KG1 (cell line): ENCODE data around the gene SPINK2.

Source experiments
- DNase-seq: peaks from one replicate; lab custom pipeline; 2025; lab: John Stamatoyannopoulos, UW

The SPINK2 gene, protein sequence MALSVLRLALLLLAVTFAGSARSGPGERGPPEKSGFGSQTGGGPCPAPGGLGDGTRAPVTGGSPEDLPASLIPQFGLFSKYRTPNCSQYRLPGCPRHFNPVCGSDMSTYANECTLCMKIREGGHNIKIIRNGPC

DNA sequence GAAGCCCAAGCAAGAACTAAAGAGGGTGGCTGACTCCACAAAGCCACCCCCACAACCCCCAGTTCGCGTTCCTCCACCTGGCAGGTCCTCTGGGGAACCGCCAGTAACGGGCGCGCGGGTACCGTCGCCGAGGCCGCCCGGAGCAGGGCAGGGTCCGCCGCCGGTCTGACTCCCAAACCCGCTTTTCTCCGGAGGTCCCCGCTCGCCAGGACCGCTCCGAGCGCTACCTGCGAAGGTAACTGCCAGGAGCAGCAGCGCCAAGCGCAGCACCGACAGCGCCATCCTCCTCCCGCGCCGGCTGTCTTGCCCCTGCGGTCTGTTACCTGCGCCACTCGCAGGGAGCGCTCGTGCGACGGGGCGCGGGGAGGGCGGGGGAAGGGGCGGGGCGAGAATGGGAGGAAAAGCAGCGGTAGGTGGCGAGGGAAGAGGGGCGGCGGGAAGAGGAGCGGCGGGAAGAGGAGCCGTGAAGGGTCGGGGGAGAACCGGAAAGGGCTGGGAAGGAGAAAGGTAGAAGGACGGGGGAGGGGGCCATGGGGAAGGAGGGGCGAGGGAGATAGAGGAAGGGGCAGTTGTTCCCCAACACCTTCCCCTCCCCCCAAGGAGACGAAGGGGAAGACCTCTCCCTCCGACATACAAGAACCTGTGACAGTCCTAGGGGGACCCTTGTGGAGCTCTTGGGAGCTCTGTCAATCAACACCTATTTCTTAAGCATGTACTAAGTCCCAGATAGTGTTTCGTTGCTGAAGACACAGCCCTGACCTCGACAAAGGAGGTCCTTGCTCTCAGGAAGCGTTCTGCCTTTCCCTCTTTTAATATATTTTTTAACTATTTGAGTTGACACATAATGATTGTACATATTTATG, at the start of gene SPINK2:
TSS of gene SPINK2 (minus strand) at position 321 of the 863 bp plus-strand sequence. CDS start at position 282, 39 bp downstream.
- peak; percentile 17 for DNase-seq

DNA sequence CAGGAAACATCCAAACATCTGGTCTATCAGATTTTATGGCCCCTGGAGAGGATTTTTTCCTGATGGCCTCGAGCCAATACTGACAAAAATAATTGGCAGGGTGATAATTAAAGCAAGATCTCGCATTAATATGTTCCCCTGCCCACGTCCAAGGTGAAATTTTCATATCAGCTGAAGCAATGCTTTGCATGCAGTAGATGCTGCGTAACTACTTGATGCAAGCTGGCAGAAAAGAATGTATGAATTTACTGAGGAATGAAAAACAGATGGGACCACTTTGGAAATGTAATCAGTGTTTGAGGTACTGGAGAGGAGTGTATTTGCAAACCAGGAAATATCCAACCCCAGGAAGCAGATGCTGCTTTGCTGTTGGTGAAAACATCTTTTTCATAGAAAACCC, 49.4 kb upstream of the SPINK2 start:
- DNase-seq = no peak

DNA sequence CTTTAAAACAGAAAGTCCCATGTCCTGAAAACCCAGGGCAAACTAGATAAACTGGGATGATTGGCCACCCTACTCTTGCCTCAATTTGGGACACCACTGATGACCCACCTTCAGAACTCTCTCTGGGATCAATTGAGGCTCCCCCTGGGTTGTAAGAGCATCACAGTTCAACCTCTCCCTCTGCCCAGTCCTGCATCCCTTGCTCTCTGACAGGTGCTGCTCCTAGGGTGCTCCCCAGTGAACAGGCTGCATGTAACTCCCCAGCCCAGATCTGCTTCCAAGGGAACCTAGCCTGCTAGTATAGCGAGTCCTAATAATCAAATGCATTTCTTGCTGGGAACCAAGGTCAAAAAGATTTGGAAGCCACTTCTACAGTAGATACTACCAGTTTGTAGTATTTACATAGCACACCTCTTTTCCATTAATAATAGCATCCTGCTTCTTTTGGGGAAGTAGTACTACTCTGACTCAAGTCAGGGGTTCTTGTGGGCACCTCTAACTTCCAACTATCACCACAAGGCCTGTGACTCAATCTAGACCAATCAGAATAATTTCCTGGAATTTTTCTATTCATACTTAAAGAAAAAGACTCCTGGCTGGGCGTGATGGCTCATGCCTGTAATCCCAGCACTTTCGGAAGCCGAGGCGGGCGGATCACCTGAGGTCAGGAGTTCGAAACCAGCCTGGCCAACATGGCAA, 42.1 kb upstream of the SPINK2 start:
- DNase-seq = no peak

DNA sequence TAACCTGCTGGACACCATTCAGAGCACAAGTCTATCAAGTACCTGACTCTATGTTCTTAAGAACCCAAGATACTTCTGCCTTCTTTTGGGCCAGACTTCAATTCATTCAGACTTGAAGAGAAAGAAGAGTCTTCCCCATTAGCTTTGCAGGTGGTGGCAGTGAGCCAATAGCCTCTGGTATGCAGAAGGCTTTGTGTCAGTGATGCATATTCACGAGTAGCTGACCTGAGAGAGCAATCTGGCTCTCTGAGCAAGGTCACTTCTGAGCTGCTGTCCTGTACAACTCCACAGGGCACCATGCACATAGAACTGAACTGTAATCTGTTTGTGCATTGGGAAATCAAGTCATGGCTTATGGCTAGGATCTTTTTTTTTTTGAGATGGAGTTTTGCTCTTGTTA, 39.9 kb upstream of the SPINK2 start:
- no peak for DNase-seq

DNA sequence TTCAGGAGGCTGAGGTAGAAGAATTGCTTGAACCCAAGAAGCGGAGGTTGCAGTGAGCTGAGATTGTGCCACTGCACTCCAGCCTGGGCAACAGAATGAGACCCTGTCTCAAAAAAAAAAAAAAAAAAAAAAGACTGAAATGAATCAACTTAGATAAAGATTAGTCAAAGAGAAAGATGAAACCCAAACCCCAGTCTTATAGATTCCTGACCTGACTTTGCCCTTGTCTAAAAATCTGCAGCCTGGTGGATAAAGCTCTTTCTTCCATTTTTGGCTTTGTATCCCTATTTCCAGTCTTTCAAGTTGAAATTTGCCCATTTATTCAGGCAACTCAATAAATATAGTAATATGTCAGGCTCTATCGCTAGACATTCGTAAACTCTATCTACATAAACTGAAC, 39.3 kb upstream of the SPINK2 start:
- DNase-seq = no peak

DNA sequence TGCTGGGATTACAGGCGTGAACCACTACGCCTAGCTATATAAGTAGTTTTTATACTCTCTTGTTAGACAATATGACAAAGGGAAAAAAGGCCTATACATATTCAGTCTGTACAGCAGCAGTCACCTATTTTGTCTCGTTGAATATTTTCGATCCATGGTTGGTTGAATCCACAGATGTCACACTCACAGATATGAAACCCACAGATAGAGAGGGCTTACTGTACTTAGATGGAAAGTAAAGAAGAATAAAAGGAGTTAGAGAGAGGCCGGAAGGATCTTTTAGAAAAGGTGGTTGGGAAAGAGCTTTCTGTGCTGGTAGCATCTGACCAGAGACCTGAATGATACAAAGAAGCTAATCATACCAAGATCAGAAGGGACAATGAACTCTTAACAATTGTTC, 38.3 kb upstream of the SPINK2 start:
- DNase-seq = no peak

DNA sequence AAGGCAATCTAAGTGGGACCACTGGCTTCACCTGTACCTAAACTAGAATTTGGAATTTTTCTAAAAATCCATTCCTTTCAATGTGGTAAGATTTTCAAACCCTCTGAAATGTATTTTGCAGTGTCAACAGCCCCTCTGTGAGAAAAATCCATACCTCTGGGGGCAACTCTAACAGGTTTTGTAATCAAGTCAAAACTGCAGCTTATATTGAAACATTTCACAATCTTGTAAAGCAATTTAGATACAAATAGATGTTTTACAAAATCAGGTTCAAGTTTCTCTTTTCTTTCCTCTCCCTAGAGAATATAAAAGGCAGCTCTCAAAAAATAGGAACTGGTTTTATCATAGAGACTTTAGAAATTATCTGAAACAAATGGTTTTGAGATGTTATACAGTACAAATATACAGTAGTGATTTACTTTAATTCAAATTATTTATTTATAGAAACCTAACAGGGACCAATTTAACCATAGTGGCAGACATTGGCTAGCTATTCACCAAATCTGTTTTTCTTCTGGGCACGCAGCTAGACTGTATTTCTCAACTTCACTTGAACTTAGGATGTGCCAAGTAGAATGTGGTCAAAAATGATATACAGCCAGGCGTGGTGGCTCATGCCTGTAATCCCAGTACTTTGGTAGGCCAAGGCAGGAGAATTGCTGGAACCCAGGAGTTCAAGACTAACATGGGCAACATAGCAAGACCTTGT, 36.3 kb upstream of the SPINK2 start:
- no peak for DNase-seq

DNA sequence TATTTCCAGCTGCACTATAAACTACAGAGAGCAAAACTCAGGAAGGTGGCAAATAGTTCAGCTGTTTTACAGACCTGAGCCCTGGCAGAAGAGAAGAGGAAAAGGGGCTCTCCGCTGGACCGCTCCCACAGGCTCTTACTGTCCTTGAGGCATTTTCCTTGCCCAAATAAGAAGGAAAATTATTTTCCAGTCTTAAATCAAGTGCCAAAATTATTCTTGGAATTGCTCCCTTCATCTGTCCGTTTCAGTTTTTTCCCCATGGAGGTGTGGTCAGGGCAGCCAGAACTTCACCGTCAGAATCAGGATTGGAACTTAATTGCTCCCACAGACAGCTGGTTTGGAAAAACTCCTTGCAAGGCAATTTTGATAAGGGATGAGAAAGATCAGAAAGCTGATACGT, 35.2 kb upstream of the SPINK2 start:
- DNase-seq = no peak

DNA sequence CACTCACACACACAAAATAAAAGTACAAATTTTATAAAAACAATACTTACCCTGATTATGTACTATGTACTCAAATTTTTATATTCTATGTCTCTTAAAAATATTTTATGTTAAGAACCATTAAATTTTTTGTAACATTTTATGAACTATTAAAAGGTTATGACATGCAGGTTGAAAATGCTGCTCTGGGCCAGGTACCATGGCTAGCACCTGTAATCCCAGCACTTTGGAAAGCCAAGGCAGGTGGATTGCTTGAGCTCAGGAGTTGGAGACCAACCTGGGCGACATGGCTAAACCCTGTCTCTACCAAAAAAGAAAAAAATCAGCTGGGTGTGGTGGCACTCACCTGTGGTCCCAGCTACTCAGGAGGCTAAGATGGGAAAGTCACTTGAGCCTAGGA, 29.4 kb upstream of the SPINK2 start:
- DNase-seq = no peak

DNA sequence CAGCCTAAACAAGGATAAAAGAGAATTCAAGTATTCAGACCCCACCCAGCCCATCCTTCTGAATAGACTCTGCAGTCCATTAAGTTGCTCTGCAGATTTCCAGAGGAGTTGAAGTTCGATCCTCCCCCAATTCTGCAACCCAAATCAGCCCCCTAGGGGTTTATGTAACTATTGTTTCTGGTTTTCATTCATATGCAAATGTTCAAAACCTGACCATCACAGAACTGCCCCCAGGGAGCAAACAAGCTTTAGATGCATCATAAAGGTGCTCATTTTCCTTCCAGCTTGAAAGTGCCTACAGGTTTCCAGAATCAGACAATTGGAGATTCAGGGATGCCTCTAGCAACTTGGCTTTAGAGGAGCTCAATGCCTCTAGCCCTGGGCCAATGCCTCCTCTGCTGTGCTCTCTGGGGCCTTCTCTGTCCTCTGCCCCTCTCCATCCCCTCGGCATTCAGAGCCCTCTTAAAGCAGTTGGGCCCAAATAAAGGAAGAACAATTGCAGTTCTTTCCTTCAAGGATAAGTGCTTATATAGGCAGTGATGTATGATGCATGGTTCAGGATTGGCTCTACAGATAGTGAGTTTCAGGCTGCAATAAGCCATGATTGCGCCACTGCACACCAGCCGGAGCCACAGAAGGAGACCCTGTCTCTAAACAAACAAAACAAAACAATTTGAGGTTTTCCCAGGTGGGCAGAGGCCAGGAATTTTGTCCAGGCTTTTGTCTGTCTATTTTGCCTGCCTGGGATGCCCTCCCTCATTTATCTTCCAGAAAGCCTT, 23.5 kb upstream of the SPINK2 start:
- no peak for DNase-seq

DNA sequence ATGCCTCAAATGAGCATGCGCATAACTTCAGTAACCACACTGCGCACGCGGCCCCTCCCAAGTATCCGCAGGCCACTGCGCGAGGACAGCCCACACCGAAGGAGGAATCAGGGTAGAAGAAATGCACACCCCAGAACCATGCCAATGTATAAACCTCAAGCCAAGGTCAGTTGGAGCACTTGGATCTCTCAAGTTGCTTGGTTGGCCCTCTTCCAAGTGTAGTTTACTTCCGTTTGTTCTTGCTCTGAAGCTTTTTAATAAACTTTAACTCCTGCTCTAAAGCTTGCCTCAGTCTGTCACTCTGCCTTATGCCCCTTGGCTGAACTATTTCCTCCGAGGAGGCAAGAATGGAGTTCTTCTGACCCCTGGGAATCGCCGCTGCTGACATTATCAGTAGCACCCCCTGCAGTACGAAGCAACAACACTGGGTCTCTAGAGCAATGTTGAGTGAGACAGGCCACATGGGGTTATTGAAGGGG, 22.0 kb upstream of the SPINK2 start:
- DNase-seq = no peak

DNA sequence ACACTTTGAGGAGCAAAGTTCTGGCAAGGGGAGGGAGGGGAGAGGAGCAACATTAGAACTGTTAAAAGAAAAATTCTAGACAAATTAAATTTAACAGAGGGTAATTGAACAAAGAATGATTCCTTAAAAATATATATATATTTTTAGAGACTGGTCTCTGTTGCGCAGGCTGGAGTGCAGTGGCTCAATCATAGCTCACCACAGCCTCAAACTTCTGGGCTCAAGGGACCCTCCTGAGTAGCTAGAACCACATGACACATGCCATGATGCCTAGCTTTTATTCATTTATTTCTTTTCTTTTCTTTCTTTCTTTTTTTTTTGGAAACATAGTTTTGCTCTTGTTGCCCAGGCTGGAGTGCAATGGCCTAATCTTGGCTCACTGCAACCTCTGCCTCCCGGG, 19.1 kb upstream of the SPINK2 start:
- no peak for DNase-seq

DNA sequence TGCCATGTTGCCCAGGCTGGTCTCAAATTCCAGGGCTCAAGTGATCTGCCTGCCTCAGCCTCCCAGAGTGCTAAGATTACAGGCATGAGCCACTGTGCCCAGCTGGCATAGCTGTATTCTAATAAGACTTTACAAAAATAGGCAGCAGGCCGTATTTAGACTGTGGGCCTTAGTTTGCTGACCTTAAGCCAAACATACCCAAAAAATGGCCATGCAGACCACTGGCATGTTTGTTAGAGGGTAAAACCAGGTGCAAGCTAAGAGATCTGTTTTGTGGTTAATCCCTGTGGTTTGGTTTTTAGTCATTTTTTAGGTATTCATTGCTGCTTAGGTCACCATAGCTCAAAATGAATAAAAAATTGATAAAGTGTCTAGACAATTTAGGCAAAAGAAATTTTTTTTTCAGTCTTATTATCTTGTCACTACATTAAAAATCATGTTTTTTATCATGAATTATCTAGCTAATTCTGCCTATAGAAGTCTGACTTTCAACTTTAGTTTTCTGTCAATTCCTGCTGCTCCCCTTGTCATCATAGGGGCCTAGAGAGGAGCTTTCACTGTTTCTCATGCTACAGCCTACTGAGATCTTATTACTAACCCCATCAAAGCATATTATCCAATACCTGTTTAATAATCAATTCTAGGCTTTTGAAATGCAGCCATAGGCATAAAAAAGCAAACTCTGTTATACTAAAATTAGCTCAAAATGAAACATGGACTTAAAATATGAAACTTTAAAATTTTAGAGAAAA, 7.5 kb upstream of the SPINK2 start:
- no peak for DNase-seq

DNA sequence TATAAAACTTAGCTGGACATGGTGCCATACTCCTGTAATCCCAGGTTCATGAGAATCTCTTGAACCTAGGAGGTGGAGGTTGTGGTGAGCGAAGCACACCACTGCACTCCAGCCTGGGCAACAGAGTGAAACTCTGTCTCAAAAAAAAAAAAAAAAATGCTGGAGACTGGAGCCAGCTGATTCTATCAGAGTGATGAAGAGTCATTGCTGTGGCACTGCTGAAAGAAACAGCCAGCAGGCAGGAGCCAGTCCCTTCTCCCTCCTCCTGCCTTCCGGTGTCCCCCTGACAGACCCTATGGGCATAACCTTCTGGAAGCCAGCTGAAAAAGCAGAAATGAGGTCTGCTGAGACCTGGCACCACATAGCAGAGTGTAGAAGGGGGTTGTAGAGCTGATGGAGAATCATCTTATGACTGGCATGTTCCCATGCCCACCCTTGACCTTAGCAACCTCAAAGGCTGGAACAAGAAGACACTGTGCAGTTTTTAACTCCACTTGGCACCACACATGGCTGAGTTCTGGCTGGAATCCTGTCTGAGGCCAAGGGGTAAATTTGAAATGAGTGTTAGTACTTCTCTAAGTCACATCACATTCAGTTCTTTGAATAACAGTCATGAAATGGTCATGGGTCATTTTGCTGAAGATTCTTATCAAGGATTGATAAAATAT, 2.6 kb upstream of the SPINK2 start:
- DNase-seq = no peak

DNA sequence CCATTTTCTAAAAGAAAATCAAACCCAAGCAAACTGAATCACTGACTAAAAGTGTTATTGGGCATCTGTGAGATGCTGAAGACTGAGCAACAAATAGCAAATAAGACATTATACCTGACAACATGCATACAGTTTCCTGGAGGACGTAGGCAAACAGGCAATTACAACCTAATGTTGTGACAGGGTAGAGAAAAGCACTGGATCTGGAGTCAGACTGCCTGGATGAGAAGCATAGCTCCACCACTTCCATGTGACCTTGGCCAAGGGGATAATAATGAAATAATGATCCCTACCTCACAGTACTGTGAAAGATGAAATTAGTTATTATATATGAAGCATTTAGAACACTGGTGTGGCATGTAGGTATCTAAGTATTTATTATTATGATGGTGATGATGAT, 2.7 kb downstream of the SPINK2 start:
- DNase-seq = no peak

DNA sequence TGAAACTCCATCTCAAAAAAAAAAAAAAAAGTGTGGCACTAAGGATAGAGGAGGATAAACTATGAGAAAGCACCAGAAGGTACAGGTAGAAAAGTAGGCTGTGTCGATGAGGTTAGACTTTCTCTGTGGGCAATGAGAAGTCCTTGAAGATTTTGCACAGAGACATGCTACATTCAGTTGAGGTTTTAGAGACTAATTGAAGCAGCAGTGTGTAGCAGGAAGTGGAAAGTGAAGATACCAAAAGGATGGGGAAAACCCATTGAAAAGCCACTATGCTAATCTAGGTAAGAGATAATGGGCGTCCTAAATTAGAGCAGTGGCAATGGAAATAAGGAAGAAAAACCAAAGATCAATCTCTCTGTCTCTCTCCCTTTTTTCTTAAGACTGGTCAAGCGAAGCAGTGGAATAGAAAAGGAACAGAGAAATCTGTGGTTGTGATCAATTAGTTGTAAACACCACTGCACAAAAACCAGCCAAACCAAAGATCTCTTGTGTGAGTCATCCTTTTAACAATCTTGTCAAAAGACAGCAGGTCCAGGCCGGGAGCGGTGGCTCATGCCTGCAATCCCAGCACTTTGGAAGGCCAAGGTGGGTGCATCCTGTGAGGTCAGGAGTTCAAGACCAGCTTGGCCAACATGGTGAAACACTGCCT, 3.5 kb downstream of the SPINK2 start:
- no peak for DNase-seq

DNA sequence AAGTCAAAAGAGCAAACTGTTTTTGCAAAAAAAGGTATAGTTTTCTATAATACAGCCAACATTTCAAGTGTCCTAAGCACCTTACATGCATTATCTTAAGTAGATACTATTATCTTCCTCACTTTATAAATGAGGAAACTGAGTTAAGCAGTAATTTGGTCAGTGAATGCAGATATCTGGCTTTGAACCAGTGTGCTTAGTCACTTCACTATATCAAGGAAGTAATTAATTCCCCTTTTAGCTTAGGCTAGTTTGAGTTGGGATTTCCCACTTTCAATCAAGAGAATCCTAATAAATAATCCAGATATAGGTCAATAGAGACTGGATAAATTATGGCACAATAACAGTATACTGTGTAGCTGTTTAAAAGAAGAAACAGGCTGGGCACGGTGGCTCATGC, 14.8 kb downstream of the SPINK2 start:
- DNase-seq = no peak

DNA sequence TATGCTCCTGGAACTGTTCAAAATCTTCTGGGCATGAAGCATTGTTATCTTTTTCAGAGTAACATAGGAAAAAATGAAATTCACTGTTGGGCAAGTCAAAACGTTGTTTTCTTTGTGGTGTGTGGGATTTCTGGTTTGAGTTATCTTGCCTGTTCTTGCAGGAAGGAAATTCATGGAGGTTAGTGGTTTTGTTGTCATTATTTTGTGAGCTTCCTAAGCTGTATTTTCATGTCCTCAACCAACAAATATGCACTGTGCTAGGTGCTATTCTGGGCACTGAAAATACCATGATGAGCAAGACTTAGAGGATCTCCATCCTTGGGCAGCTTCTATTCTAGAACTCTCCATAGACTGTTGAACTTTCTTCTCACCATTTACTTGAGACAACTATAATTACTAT, 16.9 kb downstream of the SPINK2 start:
- DNase-seq = peak; percentile 49

DNA sequence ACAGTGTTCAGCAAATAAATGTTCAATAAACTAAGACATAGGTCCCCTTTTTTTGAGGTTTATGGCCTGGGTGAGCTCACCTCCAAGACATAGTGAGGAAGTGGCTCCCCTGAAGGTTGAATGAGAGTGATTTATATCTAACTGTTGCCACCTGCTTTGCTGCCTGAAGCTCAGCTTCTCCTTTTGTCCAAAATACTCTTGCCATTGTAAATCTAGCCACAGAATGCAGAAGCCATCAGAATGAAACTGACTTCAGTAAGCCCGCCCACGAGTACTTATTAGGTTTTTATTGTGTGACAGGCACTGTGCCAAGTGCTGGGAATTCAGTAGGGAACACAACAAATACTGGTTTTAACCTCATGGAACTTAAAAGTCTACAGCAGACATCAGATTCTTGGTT, 18.0 kb downstream of the SPINK2 start:
- DNase-seq = peak; percentile 80
